SK-N-SH treated with all-trans-retinoic acid at 6 μM for 48 hours (cell line): ENCODE data around the gene C11orf58.

Experiments used
- ARNTL ChIP-seq: fragments of 450-650 bp; formaldehyde crosslinking; IDR thresholded peaks from 2 replicates; pipeline ENCODE4 v1.5.0; 2020; ENCODE audit warnings: low read depth, mild to moderate bottlenecking, moderate library complexity, borderline replicate concordance
- BACH2 ChIP-seq: fragments of 250-450 bp; sonication (Bioruptor Pico); IDR thresholded peaks from 2 replicates; pipeline ENCODE4 v1.9.0; 2021; ENCODE audit warnings: mild to moderate bottlenecking, borderline replicate concordance
- CREB5 ChIP-seq: fragments of 250-450 bp; sonication (Bioruptor Pico); IDR thresholded peaks from 2 replicates; pipeline ENCODE4 v1.5.1; 2020; ENCODE audit warnings: low read depth, mild to moderate bottlenecking, moderate library complexity
- RARB ChIP-seq: fragments of 250-450 bp; sonication (Bioruptor Pico); IDR thresholded peaks from 2 replicates; pipeline ENCODE4 v1.8.0; 2021; ENCODE audit warnings: mild to moderate bottlenecking, moderate library complexity
- ZFP3 ChIP-seq: fragments of 250-450 bp; sonication (Bioruptor Pico); IDR thresholded peaks from 2 replicates; pipeline ENCODE4 v1.5.0; 2020; ENCODE audit warnings: mild to moderate bottlenecking, moderate library complexity
- ZNF8 ChIP-seq: fragments of 450-650 bp; formaldehyde crosslinking; IDR thresholded peaks from 2 replicates; pipeline ENCODE4 v1.5.0; 2020; ENCODE audit warnings: mild to moderate bottlenecking, moderate library complexity

DNA sequence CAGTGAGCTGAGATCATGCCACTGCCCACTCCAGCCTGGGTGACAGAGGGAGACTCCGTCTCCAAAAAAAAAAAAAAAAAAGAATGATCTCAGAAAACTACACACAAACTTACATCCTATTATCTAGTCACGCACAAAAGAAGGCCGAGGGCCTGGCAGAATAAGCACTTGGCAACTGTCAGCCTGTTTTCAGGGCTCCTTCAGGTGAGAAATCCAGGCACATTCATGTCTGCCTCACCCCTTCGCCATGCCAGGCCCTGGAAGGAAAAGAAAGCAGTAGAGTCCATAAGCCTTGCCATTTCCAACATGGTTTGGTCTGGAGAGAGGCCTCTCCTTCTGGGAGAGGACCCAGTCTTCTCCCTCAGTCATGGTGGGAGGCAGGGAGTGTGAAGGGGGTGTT is 30.9 kb downstream of the C11orf58 start:
- TF ChIP-seq ZNF8 (CRISPR knock-in tag) = no peak
- TF ChIP-seq CREB5 (CRISPR knock-in tag) = no peak
- no peak for TF ChIP-seq ARNTL (CRISPR knock-in tag)
- TF ChIP-seq RARB (CRISPR knock-in tag) = no peak
- TF ChIP-seq ZFP3 (CRISPR knock-in tag) = no peak
- TF ChIP-seq BACH2 (CRISPR knock-in tag) = no peak
